ENCODE data around the gene ADGRE2. TPM values are rescaled to one million over a fixed set of nuclear protein-coding genes. Genes with fewer than 3 reads are reported as not detected.

ADGRE2 gene
- total and polyA plus RNA-seq, 11 donors = 0.40 to 11.6 (median 0.84) TPM

DNA sequence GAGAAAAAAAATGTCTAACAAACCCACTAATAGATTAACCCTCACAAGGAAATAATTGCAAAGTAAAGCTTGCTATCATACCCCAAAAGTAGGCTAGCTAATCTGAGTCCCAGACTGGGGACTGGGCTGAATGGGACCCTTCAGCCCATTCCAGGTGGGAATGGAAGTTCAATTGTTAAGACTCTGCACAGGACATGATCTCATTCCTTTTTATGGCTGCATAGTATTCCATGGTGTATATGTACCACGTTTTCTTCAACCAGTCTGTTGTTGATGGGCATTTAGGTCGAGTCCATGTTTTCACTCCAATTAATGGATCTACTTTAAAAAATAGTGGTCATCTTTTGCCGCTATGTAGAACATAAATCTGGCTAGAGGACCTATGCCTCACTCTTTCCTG, 38.7 kb upstream of the ADGRE2 start:
- no peaks in the 10 kb centered on the region for H3K27me3 ChIP-seq
- ATAC-seq (no peak), DNase-seq (no peak)
- no peak overlapping the region for H3K4me3 ChIP-seq
- 51 to 68% (median 56%) methylated on average over 3 of the region's 3 CpGs for WGBS, 4 donors
- intact Hi-C loops (cut with DNase I) = no loop called here
- H3K4me1 ChIP-seq = no peaks in the 10 kb centered on the region
- H3K36me3 ChIP-seq = no peaks in the 10 kb centered on the region
- no peak for TF ChIP-seq POLR2A (IDR thresholded peaks at IDR 0.05)
- TF ChIP-seq, protein P1, sequence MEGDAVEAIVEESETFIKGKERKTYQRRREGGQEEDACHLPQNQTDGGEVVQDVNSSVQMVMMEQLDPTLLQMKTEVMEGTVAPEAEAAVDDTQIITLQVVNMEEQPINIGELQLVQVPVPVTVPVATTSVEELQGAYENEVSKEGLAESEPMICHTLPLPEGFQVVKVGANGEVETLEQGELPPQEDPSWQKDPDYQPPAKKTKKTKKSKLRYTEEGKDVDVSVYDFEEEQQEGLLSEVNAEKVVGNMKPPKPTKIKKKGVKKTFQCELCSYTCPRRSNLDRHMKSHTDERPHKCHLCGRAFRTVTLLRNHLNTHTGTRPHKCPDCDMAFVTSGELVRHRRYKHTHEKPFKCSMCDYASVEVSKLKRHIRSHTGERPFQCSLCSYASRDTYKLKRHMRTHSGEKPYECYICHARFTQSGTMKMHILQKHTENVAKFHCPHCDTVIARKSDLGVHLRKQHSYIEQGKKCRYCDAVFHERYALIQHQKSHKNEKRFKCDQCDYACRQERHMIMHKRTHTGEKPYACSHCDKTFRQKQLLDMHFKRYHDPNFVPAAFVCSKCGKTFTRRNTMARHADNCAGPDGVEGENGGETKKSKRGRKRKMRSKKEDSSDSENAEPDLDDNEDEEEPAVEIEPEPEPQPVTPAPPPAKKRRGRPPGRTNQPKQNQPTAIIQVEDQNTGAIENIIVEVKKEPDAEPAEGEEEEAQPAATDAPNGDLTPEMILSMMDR (IDR thresholded peaks at IDR 0.05) = no peak
- no peaks in the 10 kb centered on the region for H3K9me3 ChIP-seq
- H3K27ac ChIP-seq = no peak overlapping the region

GRCh38 chr19:14814982-14815652, 36.8 kb upstream of the ADGRE2 start:
- Histone ChIP-seq H3K36me3 (no peaks in the 10 kb centered on the region), H3K27me3 (no peaks in the 10 kb centered on the region), H3K27ac (no peak overlapping the region), H3K4me1 (no peaks in the 10 kb centered on the region), H3K9me3 (no peaks in the 10 kb centered on the region), H3K4me3 (no peak overlapping the region)
- ATAC-seq (no peak), DNase-seq (no peak)
- TF ChIP-seq, protein P1 (IDR thresholded peaks at IDR 0.05) = no peak
- no peak for TF ChIP-seq POLR2A (IDR thresholded peaks at IDR 0.05)
- 54 to 60% (median 59%) methylated on average over 2 of the region's 2 CpGs for WGBS, 4 donors
- intact Hi-C loops (cut with DNase I) = no loop called here

DNA sequence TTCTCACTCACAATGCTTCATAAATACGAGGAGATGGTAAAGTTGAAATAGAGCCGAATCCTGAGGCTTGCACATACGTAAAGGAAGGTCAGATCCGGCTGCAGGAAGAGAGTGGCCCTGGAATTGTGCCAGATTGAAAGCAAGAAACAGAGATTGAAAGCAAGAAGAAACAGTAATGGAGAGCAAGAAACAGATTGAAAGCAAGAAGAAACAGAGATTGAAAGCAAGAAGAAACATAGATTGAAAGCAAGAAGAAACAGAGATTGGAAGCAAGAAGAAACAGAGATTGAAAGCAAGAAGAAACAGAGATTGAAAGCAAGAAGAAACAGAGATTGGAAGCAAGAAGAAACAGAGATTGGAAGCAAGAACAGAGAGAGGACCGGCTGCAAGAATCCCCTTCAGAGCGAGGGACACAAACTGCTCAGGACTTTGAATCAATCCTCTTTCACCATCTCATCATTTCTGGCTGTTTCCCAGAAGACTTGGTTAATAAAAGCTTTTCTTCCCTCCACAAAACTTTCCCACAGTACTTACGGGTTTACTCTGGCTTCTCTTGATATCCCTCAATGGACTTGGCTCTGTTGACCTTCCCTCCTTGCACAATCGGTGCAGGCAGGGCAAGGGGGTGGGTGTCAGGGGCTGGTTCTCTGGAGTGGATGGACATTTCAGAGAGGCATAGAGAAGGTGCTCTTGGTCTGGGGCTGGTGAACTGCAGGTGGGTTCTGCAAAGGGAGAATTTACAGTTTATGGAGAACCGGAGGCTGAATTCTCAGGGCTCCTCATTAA, 31.1 kb upstream of the ADGRE2 start:
- intact Hi-C loops (cut with DNase I) = no loop called here
- ATAC-seq (peak in 1 of 4 donors; percentile 54), DNase-seq (peak in 1 of 5 donors; percentile 13)
- TF ChIP-seq, protein P1 (IDR thresholded peaks at IDR 0.05) = no peak
- no peak for TF ChIP-seq POLR2A (IDR thresholded peaks at IDR 0.05)
- H3K9me3 ChIP-seq = no peaks in the 10 kb centered on the region
- no peaks in the 10 kb centered on the region for H3K27me3 ChIP-seq
- 43 to 56% (median 48%) methylated on average over 9 of the region's 9 CpGs for WGBS, 4 donors
- peak overlapping the region in 4 of 12 donors; percentile 6 to 29 (median 16) for H3K27ac ChIP-seq
- H3K36me3 ChIP-seq = no peaks in the 10 kb centered on the region
- no peaks in the 10 kb centered on the region for H3K4me1 ChIP-seq
- peak overlapping the region in 1 of 12 donors; percentile 12 for H3K4me3 ChIP-seq

- H3K36me3 ChIP-seq = no peaks in the 10 kb centered on the region
- no peak for DNase-seq
- no peak for TF ChIP-seq POLR2A (IDR thresholded peaks at IDR 0.05)
- TF ChIP-seq, protein P1 (IDR thresholded peaks at IDR 0.05) = no peak
- H3K4me1 ChIP-seq = no peaks in the 10 kb centered on the region
- ATAC-seq = no peak
- no peaks in the 10 kb centered on the region for H3K27me3 ChIP-seq
- H3K4me3 ChIP-seq = no peak overlapping the region
- intact Hi-C loops (cut with DNase I) = no loop called here
- 74 to 87% (median 84%) methylated on average over 3 of the region's 3 CpGs for WGBS, 4 donors
- no peaks in the 10 kb centered on the region for H3K9me3 ChIP-seq
- no peak overlapping the region for H3K27ac ChIP-seq
Measured at GRCh38 chr19:14804765-14805164, 26.4 kb upstream of the ADGRE2 start.
